Measurements from ENCODE around the gene TBC1D10A.

TBC1D10A gene

DNA sequence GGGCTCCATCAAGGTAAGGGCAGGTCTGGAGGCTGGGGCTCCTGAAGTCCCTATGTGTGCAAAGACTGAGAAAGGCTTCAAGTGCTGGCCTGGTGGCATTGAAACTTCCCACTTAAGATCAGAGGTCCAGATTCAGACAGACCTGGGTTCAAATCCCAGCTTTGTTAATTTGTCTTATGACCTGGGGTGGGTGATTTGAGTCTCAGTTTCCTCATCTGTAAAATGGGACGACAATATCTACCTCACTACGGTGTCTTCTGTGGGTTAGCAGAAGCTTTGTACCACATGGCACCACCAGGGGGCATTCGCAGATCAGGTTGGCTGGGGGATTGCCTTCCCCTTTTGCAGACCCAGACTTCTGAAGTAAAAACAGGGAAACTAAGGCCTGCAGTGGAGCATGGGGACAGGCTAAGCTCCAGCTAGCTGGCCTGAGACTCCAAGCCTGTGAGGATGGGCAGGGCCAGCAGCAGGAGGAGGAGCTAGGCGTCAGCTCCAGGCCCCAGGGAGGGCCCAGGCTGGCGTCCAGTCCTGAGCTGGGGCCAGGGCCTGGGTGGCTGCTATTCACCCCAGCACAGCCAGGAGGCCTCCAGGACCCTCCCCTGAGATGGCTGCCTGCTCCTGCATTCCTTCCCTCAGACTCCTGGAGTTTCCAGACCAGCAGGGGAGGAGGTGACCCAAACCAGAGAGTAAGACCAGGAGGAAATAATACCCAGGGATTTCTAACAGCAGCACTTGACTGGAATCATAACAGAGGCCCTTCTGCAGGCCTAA, 38.9 kb downstream of the TBC1D10A start:
- TF ChIP-seq, protein P1, sequence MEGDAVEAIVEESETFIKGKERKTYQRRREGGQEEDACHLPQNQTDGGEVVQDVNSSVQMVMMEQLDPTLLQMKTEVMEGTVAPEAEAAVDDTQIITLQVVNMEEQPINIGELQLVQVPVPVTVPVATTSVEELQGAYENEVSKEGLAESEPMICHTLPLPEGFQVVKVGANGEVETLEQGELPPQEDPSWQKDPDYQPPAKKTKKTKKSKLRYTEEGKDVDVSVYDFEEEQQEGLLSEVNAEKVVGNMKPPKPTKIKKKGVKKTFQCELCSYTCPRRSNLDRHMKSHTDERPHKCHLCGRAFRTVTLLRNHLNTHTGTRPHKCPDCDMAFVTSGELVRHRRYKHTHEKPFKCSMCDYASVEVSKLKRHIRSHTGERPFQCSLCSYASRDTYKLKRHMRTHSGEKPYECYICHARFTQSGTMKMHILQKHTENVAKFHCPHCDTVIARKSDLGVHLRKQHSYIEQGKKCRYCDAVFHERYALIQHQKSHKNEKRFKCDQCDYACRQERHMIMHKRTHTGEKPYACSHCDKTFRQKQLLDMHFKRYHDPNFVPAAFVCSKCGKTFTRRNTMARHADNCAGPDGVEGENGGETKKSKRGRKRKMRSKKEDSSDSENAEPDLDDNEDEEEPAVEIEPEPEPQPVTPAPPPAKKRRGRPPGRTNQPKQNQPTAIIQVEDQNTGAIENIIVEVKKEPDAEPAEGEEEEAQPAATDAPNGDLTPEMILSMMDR (IDR thresholded peaks at IDR 0.05; ENCODE audit: extremely low read depth, missing control alignments) = peak; percentile 68
- DNase-seq (ENCODE audit: low spot score) = peak; percentile 85

DNA sequence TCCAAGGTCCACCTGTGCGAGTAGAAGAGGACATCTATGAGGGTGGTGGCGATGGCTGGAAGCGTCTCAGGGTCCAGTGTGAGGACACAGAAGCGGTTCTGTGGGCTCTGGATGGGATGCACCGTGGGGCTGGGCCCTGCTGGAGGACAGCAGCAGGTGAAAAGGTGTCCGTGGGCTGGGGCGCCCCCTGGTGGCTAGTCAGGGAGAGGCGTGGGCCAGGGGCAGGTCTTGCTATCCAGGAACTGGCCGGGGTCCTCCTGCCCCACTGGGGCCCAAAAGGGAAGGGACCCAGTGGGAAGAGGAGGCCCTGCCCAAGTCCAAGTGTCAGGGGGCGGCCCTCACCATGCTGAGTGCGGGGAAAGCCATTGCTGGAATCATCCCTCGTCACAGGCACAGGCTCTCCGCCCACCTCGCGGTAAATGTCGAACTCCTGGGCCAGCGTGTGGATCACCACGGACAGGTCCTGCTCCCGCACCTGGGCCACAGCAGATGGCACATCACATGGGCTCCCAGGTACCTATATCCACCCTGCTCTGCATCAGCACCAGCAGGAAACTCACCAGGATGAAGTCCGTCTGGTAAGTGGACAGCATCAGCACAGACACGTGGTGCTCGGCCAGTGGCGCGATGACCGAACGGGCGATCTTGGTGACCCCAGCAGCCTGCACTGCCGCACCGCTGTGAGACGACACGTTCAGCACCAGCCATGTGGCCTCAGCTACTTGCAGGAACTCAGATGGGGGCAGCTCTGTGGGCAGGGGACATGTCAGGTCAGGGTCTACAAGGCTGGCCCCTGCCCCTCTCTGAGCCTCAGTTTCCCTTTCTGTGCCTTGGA, 39.7 kb downstream of the TBC1D10A start:
- DNase-seq (ENCODE audit: low spot score) = peak; percentile 86

DNA sequence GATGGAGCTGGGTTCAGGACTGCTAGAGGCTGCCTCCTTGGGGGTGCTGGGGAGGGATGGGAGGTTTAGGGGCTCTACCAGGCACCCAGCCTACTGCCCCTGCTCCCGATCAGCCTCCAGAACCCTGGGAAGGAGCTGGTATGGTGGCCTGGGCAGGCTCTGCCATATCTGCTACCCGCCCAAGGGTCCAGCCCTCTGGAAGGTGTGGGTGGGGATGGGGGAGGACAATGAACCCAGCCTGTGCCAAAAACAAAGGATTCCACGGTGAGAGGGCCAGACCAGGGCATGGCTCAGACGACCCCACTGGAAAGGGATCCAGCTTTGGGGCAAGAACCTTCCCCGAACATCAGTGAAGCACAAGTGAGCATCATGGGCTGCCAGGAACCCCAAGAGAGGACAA, 40.4 kb downstream of the TBC1D10A start:
- TF ChIP-seq, protein P1 (IDR thresholded peaks at IDR 0.05; ENCODE audit: extremely low read depth, missing control alignments) = no peak
- DNase-seq (ENCODE audit: low spot score) = no peak

More for the DNA sequence above, 39.7 kb downstream of the TBC1D10A start:
- TF ChIP-seq, protein P1 (IDR thresholded peaks at IDR 0.05; ENCODE audit: extremely low read depth, missing control alignments) = peak; percentile 92

GRCh38 chr22:30285846-30286200, 40.9 kb downstream of the TBC1D10A start:
- TF ChIP-seq, protein P1 (IDR thresholded peaks at IDR 0.05; ENCODE audit: extremely low read depth, missing control alignments) = no peak
- no peak for DNase-seq (ENCODE audit: low spot score)

GRCh38 chr22:30285176-30285845, 41.4 kb downstream of the TBC1D10A start:
- TF ChIP-seq, protein P1 (IDR thresholded peaks at IDR 0.05; ENCODE audit: extremely low read depth, missing control alignments) = no peak
- no peak for DNase-seq (ENCODE audit: low spot score)

GRCh38 chr22:30284666-30285065, 42.1 kb downstream of the TBC1D10A start:
- TF ChIP-seq, protein P1 (IDR thresholded peaks at IDR 0.05; ENCODE audit: extremely low read depth, missing control alignments) = no peak
- DNase-seq (ENCODE audit: low spot score) = no peak

Data from GM20000 (cell line).